Gastroesophageal sphincter (tissue), 3 donors: ENCODE measurements around the gene H19.

ENCODE experiments used
- POLR2AphosphoS5 ChIP-seq: sonication (generic); formaldehyde crosslinking; IDR thresholded peaks from one replicate; pipeline ENCODE4 v1.6.1; 2017; ENCODE audit warnings: antibody characterized with exemption
- TF ChIP-seq, protein P1 (sequence below), 4 experiments: fragments of 200-600 bp in 2 of 4; fragments of 450-650 bp in 2 of 4; sonication (generic) in 1 of 4; IDR thresholded peaks; one replicate each; pipeline ENCODE4 v1.5.1; 2017 to 2019; ENCODE audit warnings: antibody characterized with exemption in 4 of 4, mild to moderate bottlenecking in 2 of 4, moderate library complexity in 2 of 4

DNA sequence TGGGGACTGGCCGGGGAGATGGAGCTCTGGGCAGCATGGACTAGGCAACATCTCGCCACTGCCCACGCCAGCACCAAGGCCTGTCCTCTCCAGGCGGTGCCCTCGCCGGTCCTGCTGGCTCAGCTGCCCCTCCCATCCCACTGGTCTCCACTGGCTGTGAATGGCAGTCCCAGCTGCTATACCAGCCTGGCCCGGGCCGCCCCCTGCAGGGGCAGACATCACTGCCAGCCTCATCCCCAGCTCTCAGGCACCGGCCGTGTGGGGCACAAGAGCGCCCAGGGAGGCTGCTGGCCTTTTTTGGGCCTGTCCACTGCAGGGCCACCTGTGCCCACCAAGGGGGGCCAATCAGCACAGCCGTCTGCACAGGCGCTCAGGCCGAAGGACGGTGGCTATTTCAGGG is 30.1 kb upstream of the H19 start:
- TF ChIP-seq POLR2AphosphoS5, result no peak
- TF ChIP-seq, protein P1, sequence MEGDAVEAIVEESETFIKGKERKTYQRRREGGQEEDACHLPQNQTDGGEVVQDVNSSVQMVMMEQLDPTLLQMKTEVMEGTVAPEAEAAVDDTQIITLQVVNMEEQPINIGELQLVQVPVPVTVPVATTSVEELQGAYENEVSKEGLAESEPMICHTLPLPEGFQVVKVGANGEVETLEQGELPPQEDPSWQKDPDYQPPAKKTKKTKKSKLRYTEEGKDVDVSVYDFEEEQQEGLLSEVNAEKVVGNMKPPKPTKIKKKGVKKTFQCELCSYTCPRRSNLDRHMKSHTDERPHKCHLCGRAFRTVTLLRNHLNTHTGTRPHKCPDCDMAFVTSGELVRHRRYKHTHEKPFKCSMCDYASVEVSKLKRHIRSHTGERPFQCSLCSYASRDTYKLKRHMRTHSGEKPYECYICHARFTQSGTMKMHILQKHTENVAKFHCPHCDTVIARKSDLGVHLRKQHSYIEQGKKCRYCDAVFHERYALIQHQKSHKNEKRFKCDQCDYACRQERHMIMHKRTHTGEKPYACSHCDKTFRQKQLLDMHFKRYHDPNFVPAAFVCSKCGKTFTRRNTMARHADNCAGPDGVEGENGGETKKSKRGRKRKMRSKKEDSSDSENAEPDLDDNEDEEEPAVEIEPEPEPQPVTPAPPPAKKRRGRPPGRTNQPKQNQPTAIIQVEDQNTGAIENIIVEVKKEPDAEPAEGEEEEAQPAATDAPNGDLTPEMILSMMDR (IDR thresholded peaks at IDR 0.05), result no peak
